Ecto neural progenitor cell (in vitro differentiated cells): ENCODE measurements around the gene CABCOCO1.
"Not testable (repeated sequence)": the region's sequence is repeated elsewhere in the genome, so short reads cannot be mapped to it uniquely, and the experiment has no call there.

Experiments used
- DNase-seq: peaks from one replicate; pipeline ENCODE4 v3.0.0-alpha.2; 2018; ENCODE audit warnings: low spot score

The CABCOCO1 gene

DNA sequence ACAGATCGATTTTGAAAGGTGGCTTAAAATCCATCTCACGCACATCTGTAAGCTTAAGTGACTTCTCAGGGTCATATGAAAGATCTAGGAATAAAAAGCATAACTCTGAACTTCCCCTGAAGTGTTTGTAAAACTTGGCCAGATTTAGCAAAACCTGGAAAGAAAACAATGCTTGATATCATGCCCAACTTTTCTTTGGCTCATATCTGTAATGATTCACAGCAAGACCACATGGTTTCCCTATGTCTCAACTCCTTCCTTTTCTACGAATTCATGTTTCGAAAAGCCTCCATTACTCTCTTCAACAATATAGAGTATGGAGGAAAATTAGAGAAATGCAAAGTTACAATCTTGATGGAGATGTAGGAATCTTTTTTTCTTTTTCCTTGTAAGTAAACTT lies 20.1 kb upstream of the CABCOCO1 start:
- DNase-seq, result no peak

- DNase-seq, result no peak
Observed at GRCh38 chr10:61643316-61643751, 19.4 kb upstream of the CABCOCO1 start.

DNA sequence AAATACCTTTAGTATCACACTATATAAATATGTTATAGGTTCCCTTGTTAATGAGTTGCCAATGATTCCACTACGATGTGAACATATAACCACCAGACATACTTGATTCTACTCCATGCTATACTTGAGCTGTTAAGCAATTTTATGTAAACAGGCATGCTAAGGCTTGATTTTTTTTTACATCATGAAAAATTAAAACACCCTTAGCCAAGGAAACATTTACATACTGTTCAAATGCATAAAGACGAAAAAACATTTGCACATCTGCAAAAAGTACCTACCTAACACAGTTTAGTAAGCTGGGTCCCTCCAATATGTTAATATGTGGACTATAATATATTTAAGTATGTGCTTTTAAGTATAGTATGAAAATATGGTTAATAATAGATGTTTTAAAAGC lies 9.0 kb upstream of the CABCOCO1 start:
- no peak for DNase-seq

DNA sequence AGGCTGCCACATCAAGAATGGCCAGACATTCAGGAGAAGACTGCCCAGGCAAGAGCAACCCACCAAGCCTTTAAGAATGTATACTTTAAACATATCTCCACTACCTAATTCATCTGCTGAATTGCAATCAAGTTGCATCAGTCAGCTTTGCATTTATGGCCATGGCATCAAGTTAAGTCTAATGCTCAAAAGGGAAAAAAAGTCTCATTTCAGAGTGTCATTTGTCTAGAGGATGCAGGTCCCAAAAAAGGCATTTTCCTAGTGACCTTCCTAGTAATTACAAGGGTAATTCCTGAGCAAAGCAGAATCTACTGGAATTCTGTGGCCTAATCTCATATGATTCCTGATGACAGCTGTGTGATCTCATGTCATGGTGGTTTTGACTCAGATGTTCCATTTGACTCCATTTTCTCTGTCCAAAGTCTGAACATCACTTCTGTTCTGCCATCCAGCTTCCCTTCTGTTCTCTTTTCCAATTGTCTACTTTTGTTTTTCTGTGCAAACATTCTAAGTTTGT lies 7.3 kb upstream of the CABCOCO1 start:
- DNase-seq, result no peak

- DNase-seq, result no peak
Observed at GRCh38 chr10:61663466-61663865, 737 bp downstream of the CABCOCO1 start.

- no peak for DNase-seq
Observed at GRCh38 chr10:61664985-61665384, 2.3 kb downstream of the CABCOCO1 start.

- no peak for DNase-seq
Observed at GRCh38 chr10:61669161-61669725, 6.5 kb downstream of the CABCOCO1 start.

GRCh38 chr10:61669849-61670248 lies 7.1 kb downstream of the CABCOCO1 start:
- no peak for DNase-seq

GRCh38 chr10:61673360-61673759 lies 10.6 kb downstream of the CABCOCO1 start:
- no peak for DNase-seq

GRCh38 chr10:61682323-61682722 lies 19.6 kb downstream of the CABCOCO1 start:
- no peak for DNase-seq

GRCh38 chr10:61683319-61683718 lies 20.6 kb downstream of the CABCOCO1 start:
- DNase-seq, result no peak

DNA sequence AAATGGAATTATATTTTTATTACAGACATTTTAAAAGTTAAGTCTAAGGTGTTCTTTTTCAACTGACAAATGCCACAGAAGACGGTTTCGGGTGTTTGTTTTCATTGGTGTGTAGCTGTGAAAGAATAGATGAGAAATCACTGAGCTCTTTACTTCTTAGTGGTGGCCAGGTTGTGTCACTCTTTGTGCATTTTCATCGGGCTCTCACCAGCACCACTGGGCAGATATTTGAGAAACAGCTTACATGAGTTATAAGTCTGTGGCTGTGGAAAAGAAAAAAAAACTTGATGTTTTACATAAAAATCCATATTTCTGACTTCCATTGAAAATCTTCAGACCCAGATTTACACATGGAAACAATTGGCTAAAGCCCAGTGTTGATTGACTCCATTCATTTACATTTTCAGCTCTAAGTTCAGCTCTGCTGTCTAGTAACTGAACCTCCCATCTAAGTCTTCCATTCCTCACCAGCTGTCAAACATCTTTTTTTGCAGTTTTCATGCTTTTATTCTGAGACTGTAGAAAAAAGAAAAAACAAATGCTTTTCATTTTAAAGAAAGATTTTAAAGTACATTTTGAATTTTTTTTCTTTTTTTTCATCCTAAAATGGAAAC lies 22.3 kb downstream of the CABCOCO1 start:
- no peak for DNase-seq

- no peak for DNase-seq
Observed at GRCh38 chr10:61688551-61689308, 26.0 kb downstream of the CABCOCO1 start.

GRCh38 chr10:61691667-61692066 lies 28.9 kb downstream of the CABCOCO1 start:
- DNase-seq, result not testable (repeated sequence)

DNA sequence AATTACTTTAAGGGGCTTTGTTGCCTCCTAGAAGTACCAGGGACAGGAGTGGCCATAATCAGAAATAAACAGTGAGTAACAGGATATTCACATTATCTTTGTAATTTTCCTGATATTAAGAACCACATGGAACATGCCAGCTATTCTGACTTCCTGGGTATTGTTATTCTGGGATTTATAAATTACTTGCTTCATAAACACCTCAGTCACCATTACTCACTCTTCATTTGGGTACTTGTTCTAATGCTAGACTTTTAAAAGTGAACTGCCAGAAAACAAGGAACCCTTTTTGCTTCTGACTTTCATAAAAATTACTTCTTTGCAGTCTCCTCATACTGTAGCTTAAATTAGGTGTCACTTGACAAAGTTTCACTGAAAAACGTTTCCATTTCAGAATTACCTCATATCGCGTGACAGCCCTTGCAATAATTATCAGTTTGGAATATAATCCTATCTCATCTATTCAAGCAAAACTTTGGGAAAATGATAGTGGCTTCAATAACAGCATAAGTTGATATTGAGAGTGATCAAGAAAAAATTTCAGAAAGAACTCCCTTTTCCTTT lies 29.8 kb downstream of the CABCOCO1 start:
- DNase-seq, result no peak

DNA sequence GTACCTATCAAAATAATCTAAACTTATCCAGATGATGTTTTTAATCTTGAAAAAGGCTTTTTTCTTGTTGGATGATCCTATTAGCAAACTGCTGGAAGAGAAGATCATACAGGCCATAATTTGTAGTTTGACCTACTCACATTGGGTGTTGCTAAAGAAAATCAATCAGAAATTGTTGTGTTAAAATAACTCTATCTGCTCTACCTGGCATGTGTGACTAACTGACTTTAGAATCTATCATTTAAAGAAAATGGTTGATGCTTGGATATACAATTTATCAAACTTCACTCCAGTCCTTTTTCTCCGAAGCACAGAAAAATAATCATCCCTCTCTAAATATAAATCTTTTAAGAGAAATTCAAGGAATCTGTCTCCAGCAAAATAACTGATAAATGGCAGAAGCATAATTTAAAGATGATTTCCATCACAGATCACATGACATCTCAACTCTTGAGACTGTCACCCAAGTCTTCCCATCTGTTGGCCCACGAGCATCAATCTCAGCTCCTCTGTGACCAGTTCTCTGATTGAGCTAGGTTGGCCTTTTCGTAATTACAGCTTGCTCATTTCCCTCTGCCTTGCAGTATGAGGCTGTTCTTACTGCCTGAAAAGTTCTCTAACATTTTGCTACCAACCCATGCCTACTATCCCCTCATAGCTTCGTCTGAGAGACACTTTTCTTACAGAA lies 36.4 kb downstream of the CABCOCO1 start:
- DNase-seq, result no peak

GRCh38 chr10:61701055-61701705 lies 38.5 kb downstream of the CABCOCO1 start:
- no peak for DNase-seq

DNA sequence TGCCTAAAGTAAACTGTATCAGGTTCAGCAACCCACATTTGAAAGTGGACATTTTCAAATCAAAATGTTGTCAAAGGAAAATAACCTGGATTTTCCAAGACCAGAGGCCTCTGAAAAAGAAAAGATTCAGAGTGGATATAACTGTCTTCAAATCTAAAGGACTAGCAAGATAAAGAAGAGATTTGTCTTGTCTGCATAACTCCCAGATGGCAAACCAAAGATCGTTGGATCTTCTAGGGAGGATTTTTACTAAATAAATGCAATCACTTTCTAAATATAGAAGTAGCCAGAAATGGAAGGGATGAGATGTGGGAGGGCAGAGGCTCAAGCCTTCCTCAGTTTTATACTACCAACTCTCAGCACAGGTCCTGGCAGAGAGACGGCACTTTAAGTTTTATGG lies 39.0 kb downstream of the CABCOCO1 start:
- no peak for DNase-seq

DNA sequence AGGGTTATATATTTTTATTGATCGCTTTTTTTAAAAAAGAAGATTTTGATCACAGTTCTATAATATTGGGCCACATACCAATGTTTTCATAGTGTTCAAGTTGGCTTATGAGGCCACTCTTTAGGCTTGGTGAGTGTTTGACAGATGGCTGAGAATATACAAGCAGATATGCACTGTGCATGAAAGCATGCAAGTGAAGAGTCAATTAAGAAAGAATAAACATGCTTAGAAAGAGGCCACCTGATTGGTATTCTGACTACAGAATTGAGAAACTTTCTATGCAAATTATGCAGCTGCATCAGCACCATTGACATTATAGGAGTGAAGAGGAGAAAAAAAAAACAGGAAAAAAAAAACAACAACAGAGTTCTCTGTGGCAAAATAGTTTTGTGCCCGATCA lies 39.9 kb downstream of the CABCOCO1 start:
- no peak for DNase-seq

DNA sequence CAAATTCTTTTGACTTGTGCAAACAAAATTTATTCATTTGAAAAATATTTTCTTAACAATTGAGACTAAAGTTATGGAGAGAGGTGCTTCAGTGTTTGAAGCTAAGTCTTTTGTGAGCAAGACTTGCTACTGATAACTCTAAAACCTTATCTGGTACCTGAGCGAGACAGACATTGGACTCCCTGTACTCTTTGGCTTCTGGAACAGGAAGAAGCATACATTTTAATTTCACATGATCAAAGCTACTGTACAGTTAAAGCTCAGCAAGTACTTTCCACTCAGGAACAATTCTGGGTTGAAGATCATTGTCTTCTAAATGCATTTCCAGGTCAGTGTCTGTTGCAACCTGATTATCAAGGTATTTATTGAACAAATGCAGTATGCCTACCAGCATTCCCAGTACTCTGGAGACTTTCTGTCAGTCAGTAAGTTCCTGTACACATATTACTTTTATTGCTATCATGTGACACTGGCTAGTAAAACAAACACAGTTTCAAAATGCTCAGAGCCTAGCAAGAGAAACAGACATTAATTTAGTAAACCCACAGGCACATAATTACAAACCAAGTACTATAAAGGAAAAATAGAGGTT lies 42.4 kb downstream of the CABCOCO1 start:
- DNase-seq, result no peak

- no peak for DNase-seq
Observed at GRCh38 chr10:61708846-61709245, 46.1 kb downstream of the CABCOCO1 start.
